Superior temporal gyrus (tissue), 1 donor: ENCODE data around the gene SIK2.
"Not testable (repeated sequence)": the region's sequence is repeated elsewhere in the genome, so short reads cannot be mapped to it uniquely, and the experiment has no call there.

Experiments
- DNase-seq: peaks from one replicate; pipeline ENCODE4 v3.0.0-alpha.2; 2016; ENCODE audit errors: extremely low spot score

SIK2 gene

DNA sequence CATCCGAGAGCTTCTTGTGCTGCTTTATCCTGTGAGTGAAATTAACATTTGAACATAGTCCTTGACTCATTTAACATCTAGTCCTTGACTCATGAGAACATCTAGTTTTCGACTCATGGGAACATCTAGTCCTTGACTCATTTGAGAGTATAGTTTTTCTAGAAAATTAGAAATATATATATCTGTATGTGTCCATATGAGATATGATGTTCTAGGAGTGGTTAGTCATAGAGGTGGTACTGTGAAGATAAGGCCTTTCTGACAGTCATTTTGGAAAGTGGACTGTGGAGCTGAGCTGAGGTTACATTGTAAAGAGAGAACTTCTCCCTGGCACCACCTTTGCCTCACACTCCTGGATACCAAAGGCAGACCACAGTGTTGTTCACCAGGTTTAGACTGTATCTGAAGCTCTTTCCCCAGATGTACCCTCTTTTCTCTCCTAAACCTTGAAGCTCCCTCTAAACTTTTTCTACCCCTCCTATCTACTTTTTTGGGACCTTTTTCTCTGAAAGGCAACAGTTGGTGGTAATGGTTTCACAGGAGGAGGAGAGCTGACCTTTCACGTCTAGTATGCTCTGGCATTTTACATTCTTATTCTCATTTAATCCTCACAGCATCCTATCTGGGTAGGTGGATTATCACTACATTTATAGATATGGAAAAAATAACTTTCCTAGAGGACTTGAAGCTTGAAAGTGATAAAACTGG lies 96.8 kb downstream of the SIK2 start:
- DNase-seq, result no peak

DNA sequence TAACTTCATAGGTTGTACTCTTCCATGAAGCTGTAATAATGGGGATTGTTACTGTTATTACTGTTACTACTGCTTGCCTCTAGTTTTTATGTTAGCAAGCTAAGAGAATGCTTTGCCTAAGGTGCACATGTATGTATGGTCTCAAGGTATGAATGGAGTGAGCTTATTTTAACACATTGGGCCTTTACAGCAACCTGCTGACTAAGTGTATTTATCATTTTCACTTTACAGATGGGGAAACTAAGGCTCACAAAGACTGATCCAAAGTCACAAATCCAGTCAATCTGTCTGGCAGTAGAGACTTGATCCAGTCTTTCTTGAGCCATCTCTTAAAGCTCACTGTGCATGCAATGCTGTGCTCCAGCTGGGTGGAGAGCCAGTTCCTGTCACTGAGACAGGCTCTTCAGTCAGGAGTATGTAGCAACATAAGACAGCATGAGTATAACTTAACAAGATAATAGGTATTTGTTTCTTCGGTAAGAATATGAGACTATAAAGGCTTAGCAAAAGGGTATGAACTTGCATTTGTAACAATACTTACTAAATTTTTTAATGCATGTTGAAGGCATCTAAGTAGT lies 97.4 kb downstream of the SIK2 start:
- no peak for DNase-seq

DNA sequence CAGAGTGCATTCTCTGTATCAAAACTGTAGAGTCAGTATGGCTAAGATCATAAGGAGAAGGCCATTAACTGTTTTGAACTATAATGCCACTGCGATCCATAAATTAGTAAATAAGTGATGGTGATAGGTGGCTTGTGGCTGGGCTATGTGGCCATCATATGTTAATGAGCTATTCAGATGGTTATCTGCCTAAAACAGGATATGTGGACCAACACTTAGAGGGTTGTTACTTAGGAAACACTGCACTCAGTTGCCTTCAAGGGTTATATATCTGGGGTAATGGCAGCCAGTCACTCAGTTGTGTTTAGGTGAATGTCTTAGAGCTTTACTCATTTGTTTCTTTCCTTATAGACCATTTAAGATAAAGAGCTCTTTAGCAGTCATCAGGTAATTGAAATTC lies 97.9 kb downstream of the SIK2 start:
- no peak for DNase-seq

DNA sequence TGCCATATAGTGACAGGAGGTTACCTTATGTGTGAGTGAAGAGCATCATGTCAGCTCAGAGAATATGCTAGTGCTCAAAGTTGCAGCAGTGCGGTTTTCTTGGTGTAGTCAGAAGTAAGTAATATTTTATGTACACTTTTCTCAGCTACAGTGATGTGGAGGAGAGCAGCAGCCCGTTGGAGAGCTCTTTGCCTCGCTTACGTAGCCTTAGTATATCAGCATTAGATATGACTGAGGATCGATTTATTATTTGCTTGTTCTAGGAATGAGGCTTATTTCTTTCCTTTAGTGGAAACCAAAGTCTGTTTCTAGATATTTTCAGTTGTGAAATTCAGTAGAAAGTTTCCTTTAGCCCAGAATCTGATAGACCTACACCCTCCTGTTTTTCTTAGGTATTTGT lies 100.4 kb downstream of the SIK2 start:
- DNase-seq, result no peak

DNA sequence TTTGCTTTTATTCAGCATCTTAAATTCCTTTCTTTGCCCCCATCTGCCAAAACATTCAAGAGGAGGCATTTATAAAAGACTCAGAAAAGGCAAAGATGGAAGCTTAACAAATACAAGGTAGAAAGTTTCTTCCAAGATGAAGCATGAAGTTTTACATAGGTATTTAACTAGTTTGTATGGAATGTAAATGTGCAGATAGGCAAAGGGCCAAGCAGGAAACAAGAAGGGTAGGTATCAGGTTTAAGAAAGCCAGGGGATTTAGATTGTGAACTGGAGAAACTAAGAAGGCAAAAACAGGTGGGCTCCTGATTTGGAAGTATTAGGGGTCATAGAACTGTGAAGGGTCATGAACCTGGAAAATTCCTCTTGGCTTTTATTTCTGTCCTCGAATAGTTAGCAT lies 101.3 kb downstream of the SIK2 start:
- no peak for DNase-seq

DNA sequence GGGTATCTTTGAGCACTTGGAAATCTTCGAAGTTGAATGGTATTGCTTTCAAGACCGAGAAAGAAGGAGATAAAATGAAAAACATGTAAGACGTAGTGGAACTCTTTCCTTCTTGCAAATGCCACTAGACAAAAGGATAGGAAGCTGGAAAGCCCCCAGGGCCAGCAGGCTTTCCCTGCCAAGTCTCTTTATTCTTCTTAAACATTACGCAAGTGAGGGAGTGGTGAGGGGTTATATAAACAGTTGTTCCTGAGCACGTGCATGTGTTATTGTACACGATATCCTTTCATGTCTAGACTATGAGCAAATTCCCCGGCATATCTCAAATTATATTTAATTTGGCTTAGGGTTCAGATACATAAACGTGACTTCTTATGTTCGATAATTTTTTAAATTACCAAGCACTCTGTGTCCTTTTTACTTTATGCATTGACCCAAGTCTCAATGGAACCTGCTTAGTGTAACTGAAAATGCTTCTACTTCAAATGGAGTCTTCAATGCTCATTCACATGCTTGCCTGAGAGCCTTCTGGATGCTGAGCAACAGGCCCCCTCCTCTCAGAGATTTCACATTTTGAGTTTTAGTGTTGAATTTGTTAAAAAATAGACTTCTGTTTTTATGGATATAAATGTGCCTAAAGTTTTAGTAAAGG lies 104.9 kb downstream of the SIK2 start:
- no peak for DNase-seq

DNA sequence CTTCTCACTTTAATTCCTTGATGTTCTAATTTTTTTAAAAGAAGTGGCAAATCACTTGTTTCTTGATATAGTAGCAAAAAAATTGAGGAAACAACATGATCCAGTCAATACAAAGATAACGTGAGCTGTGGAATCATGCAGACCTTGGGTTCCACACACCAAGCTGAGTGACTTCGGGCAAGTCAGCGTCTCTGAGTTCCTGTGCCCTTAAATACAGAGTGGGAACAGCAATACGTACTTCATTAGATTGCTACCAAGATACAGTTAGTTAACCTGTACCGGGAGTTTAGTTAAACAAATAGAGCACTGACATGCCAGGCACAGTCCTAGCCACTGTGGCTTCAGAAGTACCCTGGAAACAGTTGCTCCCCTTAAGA lies 105.4 kb downstream of the SIK2 start:
- no peak for DNase-seq

DNA sequence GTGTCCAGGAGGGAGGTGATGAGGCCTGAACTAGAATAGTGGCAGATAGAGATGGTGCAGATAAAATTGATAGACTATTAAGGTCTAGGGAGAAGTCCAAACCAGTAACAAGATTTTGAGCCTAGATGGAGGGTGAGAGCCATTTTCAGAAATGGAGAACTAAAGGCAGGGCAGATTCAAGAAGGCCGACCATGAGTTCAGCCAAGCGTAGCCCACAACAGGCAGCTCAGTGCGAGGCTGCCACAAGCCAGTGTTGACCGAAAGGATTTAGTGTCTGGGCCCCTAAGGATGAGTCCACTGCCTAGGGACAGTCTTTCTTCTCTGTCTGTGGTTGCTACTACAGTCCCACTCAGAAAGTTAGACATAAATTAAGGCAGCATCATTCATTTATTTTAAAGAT lies 112.3 kb downstream of the SIK2 start:
- no peak for DNase-seq

DNA sequence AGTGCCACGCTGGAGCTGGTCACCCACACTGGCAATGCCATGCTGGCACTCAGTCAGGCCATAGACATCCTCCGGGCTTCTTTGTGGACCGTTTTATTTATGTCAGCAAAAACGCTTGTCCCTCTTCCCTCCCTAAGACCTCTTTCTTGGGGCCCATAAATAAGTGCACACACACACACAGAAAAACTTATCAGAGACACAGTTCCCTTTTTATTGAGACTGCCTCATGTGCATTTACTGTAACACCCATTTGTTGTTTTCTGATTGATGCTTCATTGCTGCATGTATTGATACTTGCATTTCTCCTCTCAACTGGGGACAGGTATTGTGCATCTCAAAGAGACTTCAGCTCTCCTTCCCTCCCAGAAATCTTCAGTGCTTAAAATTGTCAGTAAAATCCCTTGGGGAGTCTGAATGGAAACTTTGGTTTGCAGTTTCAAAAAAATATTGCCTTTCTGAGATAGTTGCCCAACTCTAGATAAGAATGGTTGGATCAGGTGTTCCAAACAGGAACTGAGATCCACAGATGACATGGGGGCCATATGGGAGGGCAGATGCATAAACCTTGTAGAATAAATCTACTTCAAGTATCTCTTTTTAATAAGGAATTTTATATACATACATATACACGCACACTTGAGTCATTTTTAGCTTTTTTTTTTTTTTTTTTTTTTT lies 113.0 kb downstream of the SIK2 start:
- DNase-seq, result no peak

DNA sequence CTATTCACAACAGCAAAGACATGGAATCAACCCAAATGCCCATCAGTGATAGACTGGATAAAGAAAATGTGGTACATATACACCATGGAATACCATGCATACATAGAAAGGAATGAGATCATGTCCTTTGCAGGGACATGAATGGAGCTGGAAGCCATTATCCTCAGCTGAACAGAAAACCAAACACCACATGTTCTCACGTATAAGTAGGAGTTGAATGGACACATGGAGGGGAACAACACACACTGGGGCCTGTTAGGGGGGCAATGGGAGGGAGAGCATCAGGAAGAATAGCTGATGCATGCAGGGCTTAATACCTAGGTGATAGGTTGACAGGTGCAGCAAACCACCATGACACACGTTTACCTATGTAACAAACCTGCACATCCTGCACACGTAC lies 115.4 kb downstream of the SIK2 start:
- DNase-seq, result not testable (repeated sequence)

DNA sequence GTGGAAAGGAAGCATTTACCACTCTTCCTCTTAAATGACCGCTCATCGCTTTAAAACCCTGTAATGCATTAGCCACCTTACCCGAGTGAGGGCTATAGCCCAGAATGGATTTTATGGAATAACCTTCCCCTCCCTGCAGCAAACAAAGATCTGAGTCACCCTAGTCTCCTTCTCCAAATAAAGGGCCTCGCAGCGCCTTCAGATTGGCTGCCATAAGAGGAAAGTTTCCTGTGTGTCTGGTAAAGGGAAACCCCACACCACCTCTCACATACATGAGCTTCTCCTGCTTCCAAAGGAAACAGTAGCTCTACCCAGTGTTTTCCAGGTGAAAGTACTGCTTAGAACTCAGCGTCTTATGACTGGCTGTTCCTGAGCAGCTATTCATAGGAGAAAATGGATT lies 116.2 kb downstream of the SIK2 start:
- DNase-seq, result peak; percentile 40

DNA sequence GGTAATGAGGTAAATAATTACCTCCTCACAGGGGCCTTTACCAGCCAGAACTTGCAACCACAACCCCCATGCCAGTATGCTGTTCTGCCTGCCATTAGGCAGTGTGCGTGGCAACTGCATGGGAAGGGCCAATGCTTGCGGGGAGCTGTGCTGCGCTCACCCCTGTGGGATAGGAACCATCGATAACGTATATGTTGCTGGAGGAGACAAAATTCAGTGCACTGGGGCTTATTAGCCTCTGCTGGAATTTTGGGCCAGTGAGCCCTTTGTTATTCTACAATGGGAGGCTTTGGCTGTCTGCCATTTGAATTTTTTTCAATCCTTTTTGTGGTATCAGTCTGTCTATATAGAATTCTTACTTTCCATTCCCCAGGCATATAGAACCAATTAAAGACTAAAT lies 116.6 kb downstream of the SIK2 start:
- DNase-seq, result no peak

DNA sequence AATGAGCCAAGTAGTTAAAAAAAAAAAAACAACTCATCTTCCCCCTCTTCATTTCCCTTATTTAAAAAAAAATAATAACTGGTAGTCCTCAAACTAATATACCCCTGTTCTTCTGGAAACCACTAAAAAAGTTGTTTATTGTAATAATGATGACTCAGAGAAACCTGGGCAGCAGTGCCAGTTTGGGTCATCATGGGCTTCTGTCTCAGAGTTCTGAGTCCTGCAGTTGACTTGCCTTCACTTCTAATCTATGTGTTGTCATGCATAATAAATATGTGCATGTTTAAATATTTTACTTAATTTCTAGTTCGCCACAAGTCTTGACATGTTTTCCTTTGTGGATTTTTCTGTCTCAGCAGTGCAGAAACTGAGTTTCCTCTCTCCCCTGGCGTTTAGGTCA lies 117.1 kb downstream of the SIK2 start:
- DNase-seq, result no peak

DNA sequence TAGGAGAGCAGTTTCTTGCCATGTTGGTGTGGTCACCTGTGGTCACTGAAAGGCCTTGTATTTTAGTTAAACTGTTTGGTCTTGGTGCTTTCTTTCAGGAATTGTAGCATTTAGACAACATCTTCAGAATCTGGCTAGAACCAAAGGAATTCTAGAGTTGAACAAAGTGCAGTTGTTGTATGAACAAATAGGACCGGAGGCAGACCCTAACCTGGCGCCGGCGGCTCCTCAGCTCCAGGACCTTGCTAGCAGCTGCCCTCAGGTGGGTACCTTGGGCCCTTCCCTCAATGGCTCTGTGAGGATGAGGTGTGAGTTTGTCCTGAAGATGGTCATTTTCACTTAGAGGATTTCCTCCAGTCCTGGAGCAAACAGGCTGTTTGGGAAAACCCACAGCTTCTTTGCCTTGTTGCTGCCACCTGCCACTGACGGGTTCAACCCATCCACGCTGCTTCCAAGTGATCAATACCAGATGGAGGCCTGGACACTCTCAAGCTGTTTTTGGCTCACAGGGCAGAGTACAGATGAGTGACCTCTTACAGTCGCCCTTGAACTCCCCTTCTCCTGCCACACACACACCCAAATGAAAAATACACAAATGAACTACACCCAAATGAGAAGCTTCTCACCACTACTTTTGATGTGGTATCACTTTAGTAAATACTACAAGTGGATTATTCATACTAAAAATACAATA lies 118.7 kb downstream of the SIK2 start:
- no peak for DNase-seq

DNA sequence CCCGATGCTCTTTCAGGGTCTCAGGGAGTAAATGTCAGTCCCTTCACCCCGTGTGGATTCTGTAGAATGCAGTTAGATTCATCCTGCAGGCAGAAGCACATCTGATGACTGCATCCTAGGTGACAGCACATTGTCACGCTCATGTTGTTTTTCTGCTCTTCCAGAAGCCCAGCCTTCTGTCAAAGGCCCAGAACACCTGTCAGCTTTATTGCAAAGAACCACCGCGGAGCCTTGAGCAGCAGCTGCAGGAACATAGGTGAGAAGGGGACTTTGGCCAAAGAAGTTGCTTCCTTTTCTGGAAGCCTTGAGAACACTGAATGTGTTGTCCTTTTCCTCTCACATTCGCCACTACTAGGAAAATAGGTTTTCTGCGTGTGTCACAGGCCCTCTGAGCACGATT lies 120.3 kb downstream of the SIK2 start:
- DNase-seq, result no peak

DNA sequence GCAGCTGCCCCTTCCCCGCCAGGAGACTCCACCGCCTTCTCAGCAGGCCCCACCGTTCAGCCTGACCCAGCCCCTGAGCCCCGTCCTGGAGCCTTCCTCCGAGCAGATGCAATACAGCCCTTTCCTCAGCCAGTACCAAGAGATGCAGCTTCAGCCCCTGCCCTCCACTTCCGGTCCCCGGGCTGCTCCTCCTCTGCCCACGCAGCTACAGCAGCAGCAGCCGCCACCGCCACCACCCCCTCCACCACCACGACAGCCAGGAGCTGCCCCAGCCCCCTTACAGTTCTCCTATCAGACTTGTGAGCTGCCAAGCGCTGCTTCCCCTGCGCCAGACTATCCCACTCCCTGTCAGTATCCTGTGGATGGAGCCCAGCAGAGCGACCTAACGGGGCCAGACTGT lies 121.3 kb downstream of the SIK2 start:
- DNase-seq, result no peak

DNA sequence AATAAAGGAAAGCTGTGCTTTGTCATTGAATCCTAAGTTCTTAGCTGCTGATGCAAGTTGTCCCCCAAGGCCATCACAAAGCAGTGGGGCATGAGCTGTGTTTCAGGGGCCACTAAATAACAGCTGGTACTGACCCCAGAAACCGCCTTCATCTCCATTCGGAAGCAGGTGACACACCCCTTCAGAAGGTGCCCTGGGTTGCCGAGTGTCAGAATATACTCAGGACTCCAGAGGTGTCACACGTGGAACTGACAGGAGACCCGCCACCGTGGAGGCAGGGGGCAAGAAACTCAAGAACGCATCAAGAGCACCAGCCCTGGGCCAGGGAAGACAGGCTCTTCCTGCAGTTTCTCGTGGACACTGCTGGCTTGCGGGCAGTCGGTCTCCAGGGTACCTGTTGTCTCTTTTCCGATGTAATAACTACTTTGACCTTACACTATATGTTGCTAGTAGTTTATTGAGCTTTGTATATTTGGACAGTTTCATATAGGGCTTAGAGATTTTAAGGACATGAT lies 122.4 kb downstream of the SIK2 start:
- no peak for DNase-seq

DNA sequence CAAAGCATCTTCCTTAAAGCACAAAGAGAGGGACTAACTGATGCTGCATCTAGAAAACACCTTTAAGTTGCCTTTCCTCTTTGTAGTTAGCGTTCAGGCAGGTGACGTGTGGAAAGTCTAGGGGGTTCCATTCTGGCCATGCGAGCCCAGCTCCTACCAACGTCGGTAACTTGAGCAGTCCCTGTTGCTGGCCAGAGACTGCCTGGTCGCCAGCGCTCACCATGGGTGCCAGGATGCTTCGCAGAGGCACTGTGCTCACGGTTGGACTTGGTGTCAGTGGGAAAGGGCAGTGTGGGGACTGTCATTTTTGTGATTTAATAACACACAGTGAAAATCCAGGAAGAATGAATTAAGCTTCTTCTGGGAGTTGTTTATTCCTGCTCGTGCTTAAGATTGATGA lies 123.4 kb downstream of the SIK2 start:
- no peak for DNase-seq

DNA sequence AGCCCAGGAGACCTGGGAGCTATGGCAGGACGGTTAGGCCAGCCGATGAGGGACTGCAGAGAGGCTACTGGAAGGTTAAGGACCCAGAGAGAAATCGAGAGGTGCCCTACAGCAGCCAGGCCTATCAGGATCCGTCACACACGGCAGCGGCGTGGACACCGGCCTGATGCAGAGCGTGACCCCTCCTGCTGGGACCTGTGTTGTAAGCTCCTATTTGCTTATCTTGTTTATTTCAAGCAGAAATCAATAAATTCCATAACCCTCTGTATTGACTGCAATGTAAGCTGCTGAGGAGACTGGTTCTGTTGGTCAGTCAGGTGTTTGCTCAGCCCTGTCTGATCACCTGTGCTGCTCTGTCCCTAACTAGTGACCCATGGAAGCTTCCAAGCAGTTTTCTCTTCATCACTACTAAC lies 124.1 kb downstream of the SIK2 start:
- no peak for DNase-seq

DNA sequence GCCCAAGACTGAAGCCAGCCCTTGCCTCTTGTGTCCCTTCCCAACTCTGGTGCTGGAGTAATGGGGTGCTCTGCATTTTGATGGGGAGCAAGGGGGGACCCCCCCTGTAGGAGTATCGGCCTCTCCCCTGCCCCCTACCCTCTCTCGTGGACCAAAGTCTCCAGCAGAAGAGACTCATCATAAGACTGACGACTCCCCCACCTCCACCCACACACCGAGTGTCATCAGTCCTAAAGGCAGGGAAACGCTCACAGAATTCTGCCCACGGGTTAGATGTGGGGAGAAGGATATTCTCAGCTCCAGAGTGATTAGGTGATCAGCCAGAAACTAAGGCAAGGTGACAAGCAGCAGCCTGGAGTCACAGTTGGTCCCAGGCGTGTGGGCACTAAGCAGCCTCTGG lies 125.2 kb downstream of the SIK2 start:
- no peak for DNase-seq

DNA sequence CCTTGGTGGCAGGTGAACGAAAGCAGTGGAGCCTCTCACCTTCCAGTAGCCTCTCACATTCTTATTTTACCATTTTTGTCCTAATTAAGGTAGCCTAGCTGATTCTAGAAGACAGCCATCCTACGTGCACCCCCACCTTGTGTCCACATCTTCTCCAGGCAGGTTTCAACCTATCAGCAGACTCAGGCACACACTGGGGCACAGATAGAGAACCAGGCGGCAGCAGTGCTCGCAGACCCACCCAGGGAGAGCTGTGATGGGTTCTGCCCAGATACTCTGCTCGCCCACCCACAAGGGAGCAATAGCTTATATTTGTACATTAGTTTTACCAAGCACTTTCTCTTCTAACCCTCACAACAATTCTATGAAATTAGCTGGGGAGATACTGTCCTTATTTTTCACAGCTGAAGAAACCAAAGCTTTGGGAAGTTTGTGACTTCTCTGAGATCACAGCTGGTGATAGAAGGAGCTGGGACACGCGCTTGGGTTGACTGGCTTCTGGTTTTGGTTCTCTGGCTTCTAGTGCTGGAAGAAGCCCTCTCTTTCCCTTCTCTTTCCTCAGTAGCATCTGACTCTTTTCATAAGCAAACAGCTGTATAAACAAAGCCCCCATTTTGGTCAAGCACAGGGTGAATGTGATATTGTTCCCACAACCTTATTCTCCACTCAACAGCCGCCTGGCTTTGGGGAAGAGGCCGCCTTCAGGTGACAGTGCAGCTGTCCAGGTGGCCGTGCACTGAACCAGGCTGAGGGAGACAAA lies 127.0 kb downstream of the SIK2 start:
- no peak for DNase-seq
